Keratinocyte (primary cell): ENCODE measurements around the gene RCAN2.

Experiments used
- EZH2 ChIP-seq: IDR thresholded peaks from one replicate; pipeline ENCODE4 v1.6.1; 2012; ENCODE audit warnings: inconsistent platforms, mild to moderate bottlenecking, low read length, moderate library complexity
- TF ChIP-seq, protein P1 (sequence below), 3 experiments: IDR thresholded peaks in 1 of 3; conservative IDR thresholded peaks in 1 of 3; optimal IDR thresholded peaks in 1 of 3; 2 replicates in 2 of 3; 3 replicates in 1 of 3; pipeline versions ENCODE3 to v1.5.1; 2011; ENCODE audit warnings: low read length in 3 of 3, mild to moderate bottlenecking in 3 of 3, moderate library complexity in 2 of 3, control low read depth in 1 of 3, inconsistent platforms in 1 of 3; ENCODE audit not compliant: insufficient read depth in 2 of 3; ENCODE audit errors: extremely low read depth in 1 of 3

DNA sequence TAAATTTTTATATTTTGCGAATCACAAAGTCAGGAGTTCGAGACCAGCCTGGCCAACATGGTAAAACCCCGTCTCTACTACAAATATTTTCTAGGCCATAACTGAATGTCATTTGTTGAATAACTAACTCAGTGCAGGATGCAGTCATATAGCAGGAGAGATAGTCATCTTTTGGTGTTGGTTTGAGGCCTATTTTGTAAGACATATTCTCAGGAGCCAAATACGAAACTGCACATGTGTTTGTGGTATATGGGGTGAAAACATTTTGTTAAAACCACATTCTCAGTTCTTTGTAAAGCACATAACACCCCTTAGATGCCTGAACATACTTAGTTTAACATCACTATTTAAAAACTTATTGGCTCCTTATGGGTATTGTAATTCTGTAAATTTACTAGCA is 315.8 kb downstream of the RCAN2 start:
- TF ChIP-seq, protein P1, sequence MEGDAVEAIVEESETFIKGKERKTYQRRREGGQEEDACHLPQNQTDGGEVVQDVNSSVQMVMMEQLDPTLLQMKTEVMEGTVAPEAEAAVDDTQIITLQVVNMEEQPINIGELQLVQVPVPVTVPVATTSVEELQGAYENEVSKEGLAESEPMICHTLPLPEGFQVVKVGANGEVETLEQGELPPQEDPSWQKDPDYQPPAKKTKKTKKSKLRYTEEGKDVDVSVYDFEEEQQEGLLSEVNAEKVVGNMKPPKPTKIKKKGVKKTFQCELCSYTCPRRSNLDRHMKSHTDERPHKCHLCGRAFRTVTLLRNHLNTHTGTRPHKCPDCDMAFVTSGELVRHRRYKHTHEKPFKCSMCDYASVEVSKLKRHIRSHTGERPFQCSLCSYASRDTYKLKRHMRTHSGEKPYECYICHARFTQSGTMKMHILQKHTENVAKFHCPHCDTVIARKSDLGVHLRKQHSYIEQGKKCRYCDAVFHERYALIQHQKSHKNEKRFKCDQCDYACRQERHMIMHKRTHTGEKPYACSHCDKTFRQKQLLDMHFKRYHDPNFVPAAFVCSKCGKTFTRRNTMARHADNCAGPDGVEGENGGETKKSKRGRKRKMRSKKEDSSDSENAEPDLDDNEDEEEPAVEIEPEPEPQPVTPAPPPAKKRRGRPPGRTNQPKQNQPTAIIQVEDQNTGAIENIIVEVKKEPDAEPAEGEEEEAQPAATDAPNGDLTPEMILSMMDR (optimal IDR thresholded peaks at IDR 0.05 in 1 of 3, IDR thresholded peaks at IDR 0.05 in 1 of 3, conservative IDR thresholded peaks at IDR 0.05 in 1 of 3; ENCODE audit: extremely low read depth in 1 of 3, insufficient read depth in 2 of 3, low read length in 3 of 3): no peak
- no peak for TF ChIP-seq EZH2
